K562 (cell line): Measurements from ENCODE around the gene TOR1B. TPM values are rescaled to one million over a fixed set of nuclear protein-coding genes. Genes with fewer than 3 reads are reported as not detected.

Experiments
- BRCA1 ChIP-seq, 2 experiments: fragments of 450-650 bp in 1 of 2; sonication (generic) in 1 of 2; formaldehyde crosslinking in 1 of 2; IDR thresholded peaks; 2 replicates each; pipeline versions ENCODE4 v1.5.0 to v1.6.1; 2017 to 2020; ENCODE audit warnings: mild to moderate bottlenecking in 1 of 2, missing genetic modification reagents in 1 of 2
- CXXC5 ChIP-seq: fragments of 250-450 bp; sonication (Bioruptor Pico); IDR thresholded peaks from 2 replicates; pipeline ENCODE4 v1.8.0; 2022; ENCODE audit warnings: inconsistent platforms, mild to moderate bottlenecking, moderate library complexity
- E2F4 ChIP-seq: sonication (generic); formaldehyde crosslinking; IDR thresholded peaks from 2 replicates; pipeline ENCODE4 v1.8.0; 2022; ENCODE audit warnings: mild to moderate bottlenecking, low read depth, missing genetic modification reagents
- E4F1 ChIP-seq: fragments of 250-450 bp; sonication (Bioruptor Pico); IDR thresholded peaks from 2 replicates; pipeline ENCODE4 v1.5.0; 2021; ENCODE audit warnings: mild to moderate bottlenecking, borderline replicate concordance
- FUS ChIP-seq: fragments of 200-400 bp; formaldehyde crosslinking; optimal IDR thresholded peaks from 2 replicates; pipeline ENCODE3; 2017; ENCODE audit warnings: low read depth, low read length
- GABPA ChIP-seq: fragments of 200-800 bp; sonication (Bioruptor generic); conservative IDR thresholded peaks from 2 replicates; pipeline ENCODE4 v1.6.1; 2016; ENCODE audit warnings: low read depth, missing genetic modification characterization, missing compliant biosample characterization
- HOMEZ ChIP-seq: fragments of 250-450 bp; sonication (Bioruptor Pico); IDR thresholded peaks from 2 replicates; pipeline ENCODE4 v1.4.0; 2020; ENCODE audit warnings: mild to moderate bottlenecking, moderate library complexity
- ILF3 ChIP-seq: fragments of 450-650 bp; IDR thresholded peaks from 2 replicates; pipeline ENCODE4 v1.6.1; 2018; ENCODE audit warnings: antibody characterized with exemption, mild to moderate bottlenecking, moderate library complexity, borderline replicate concordance
- PCBP1 ChIP-seq: fragments of 200-400 bp; formaldehyde crosslinking; IDR thresholded peaks from 2 replicates; pipeline ENCODE4 v1.6.1; 2018; ENCODE audit warnings: mild to moderate bottlenecking, low read depth, low read length; ENCODE audit not compliant: poor library complexity, severe bottlenecking
- SLC30A9 ChIP-seq: fragments of 250-450 bp; sonication (Bioruptor Pico); IDR thresholded peaks from 2 replicates; pipeline ENCODE4 v1.8.0; 2022; ENCODE audit warnings: mild to moderate bottlenecking, moderate library complexity
- SMARCA4 ChIP-seq: fragments of 450-650 bp; IDR thresholded peaks from 2 replicates; pipeline ENCODE4 v1.6.1; 2016
- TRIM28 ChIP-seq: fragments of 450-650 bp; IDR thresholded peaks from 2 replicates; pipeline ENCODE4 v1.6.1; 2017
- TSHZ1 ChIP-seq: fragments of 250-450 bp; sonication (Bioruptor Pico); IDR thresholded peaks from 2 replicates; pipeline ENCODE4 v1.4.0; 2020; ENCODE audit warnings: mild to moderate bottlenecking, moderate library complexity
- U2AF1 ChIP-seq: fragments of 200-400 bp; formaldehyde crosslinking; optimal IDR thresholded peaks from 2 replicates; pipeline ENCODE3; 2017; ENCODE audit warnings: mild to moderate bottlenecking, low read depth, low read length, moderate library complexity
- ZFP91 ChIP-seq: sonication (generic); formaldehyde crosslinking; IDR thresholded peaks from 2 replicates; pipeline ENCODE4 v1.8.0; 2022; ENCODE audit warnings: mild to moderate bottlenecking, missing genetic modification reagents
- ZKSCAN8 ChIP-seq: fragments of 200-800 bp; sonication (Bioruptor generic); IDR thresholded peaks from 2 replicates; pipeline ENCODE4 v1.6.1; 2016; ENCODE audit warnings: missing genetic modification characterization, missing compliant biosample characterization
- ZNF175 ChIP-seq: fragments of 200-800 bp; sonication (Bioruptor generic); IDR thresholded peaks from 2 replicates; pipeline ENCODE4 v1.6.1; 2016; ENCODE audit warnings: low read depth, mild to moderate bottlenecking, missing genetic modification characterization, missing compliant biosample characterization
- polyA plus RNA-seq, 8 experiments: library from polyadenylated mRNA; depleted of rRNA in 4 of 8; stranded (reverse) in 5 of 8; unstranded in 3 of 8; fragments of >200 nt; fragmentation: Nextera tagmentation in 2 of 8; fragmentation: Illumina TruSeq in 1 of 8; extraction: Ambion mirVana in 2 of 8; extraction: Trizol in 1 of 8; gene quantifications; 2 replicates each; pipeline versions ENCODE4 v1.2.1 to v1.2.3, GENCODE V29; 2011 to 2014; ENCODE audit warnings: inconsistent platforms in 1 of 8, missing spikeins in 1 of 8
- total RNA-seq, 7 experiments: library from RNA; depleted of rRNA in 6 of 7; stranded (reverse); fragments of >200 nt in 6 of 7; fragmentation: Illumina TruSeq in 2 of 7; extraction: Trizol in 2 of 7; gene quantifications; 2 replicates each; pipeline versions ENCODE4 v1.2.1 to v1.2.3, GENCODE V29; 2011 to 2021; ENCODE audit warnings: low replicate concordance in 1 of 7

The TOR1B gene
- total and polyA plus RNA-seq, 9 of the 15 experiments (the other 6 are each of a cell fraction or from before 2014, with no cell fraction given): 4.2 to 36.5 (median 24.6) TPM

DNA sequence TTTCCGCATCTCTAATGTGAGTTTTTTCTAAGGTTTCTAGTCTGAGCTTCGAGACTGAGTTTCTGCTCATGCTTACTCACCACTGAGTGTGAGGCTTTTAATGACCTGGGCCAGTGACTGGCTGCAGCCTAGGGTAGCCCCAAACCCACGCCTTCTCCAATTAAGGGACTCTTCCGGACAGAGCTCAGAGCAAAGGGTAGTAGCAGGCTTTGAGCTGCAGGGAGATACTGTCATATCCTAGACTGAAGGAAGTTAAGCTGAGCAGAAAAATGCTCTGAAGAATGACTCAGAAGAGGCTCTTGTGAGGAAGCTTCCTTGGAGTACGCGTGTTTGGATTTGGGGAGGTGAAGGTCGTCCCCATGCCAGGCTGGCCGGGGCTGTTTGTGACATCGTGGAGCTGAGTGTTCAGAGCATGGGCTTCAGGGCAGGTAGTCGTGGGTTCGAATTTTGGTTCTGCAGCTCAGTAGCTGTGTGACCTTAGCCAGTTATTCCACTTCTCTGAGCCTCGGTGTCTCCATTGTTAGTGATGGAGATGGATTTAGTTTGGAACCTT lies 35.8 kb downstream of the TOR1B start (continued):
- no peak for TF ChIP-seq E4F1
- no peak for TF ChIP-seq HOMEZ (CRISPR knock-in tag)
- no peak; the same call in 1 of the 2 replicates for TF ChIP-seq ZFP91
- TF ChIP-seq U2AF1: no peak
- no peak for TF ChIP-seq BRCA1 (IDR thresholded peaks at IDR 0.05)
- TF ChIP-seq BRCA1 (CRISPR knock-in tag; IDR thresholded peaks at IDR 0.05): no peak
- peak; percentile 69; the same call in 1 of the 2 replicates for TF ChIP-seq ZNF175 (CRISPR knock-in tag)
- no peak for TF ChIP-seq ILF3
- TF ChIP-seq GABPA (tag): no peak
- no peak for TF ChIP-seq PCBP1
- no peak for TF ChIP-seq SLC30A9 (CRISPR knock-in tag)
- no peak for TF ChIP-seq FUS
- no peak for TF ChIP-seq TRIM28
- no peak for TF ChIP-seq E2F4 (CRISPR knock-in tag)
- peak; percentile 32; the same call in 1 of the 2 replicates for TF ChIP-seq SMARCA4
- TF ChIP-seq TSHZ1: no peak
- no peak for TF ChIP-seq ZKSCAN8 (CRISPR knock-in tag)
- TF ChIP-seq CXXC5: peak; percentile 56; the same call in 1 of the 2 replicates
